SK-N-SH treated with all-trans-retinoic acid at 6 μM for 48 hours (cell line): ENCODE data around the gene LYRM7.

Source experiments
- ARNTL ChIP-seq: fragments of 450-650 bp; formaldehyde crosslinking; IDR thresholded peaks from 2 replicates; pipeline ENCODE4 v1.5.0; 2020; ENCODE audit warnings: low read depth, mild to moderate bottlenecking, moderate library complexity, borderline replicate concordance
- BACH2 ChIP-seq: fragments of 250-450 bp; sonication (Bioruptor Pico); IDR thresholded peaks from 2 replicates; pipeline ENCODE4 v1.9.0; 2021; ENCODE audit warnings: mild to moderate bottlenecking, borderline replicate concordance
- CSRNP3 ChIP-seq: fragments of 250-450 bp; sonication (Bioruptor Pico); IDR thresholded peaks from 2 replicates; pipeline ENCODE4 v1.5.1; 2021; ENCODE audit warnings: mild to moderate bottlenecking, moderate library complexity
- PATZ1 ChIP-seq: fragments of 250-450 bp; sonication (Bioruptor Pico); IDR thresholded peaks from 2 replicates; pipeline ENCODE4 v1.8.0; 2020; ENCODE audit warnings: mild to moderate bottlenecking, moderate library complexity, borderline replicate concordance
- PPARA ChIP-seq: fragments of 250-450 bp; sonication (Bioruptor Pico); IDR thresholded peaks from 2 replicates; pipeline ENCODE4 v1.5.0; 2020; ENCODE audit warnings: mild to moderate bottlenecking, borderline replicate concordance
- RARB ChIP-seq: fragments of 250-450 bp; sonication (Bioruptor Pico); IDR thresholded peaks from 2 replicates; pipeline ENCODE4 v1.8.0; 2021; ENCODE audit warnings: mild to moderate bottlenecking, moderate library complexity
- TCF4 ChIP-seq: fragments of 250-450 bp; sonication (Bioruptor Pico); IDR thresholded peaks from 2 replicates; pipeline ENCODE4 v1.8.0; 2021; ENCODE audit warnings: mild to moderate bottlenecking, moderate library complexity, borderline replicate concordance
- TOX ChIP-seq: fragments of 250-450 bp; sonication (Bioruptor Pico); IDR thresholded peaks from 2 replicates; pipeline ENCODE4 v1.8.0; 2021; ENCODE audit warnings: mild to moderate bottlenecking, moderate library complexity, borderline replicate concordance
- ZC3H10 ChIP-seq: fragments of 250-450 bp; sonication (Bioruptor Pico); IDR thresholded peaks from 2 replicates; pipeline ENCODE4 v1.5.1; 2021; ENCODE audit warnings: mild to moderate bottlenecking, moderate library complexity
- ZFP3 ChIP-seq: fragments of 250-450 bp; sonication (Bioruptor Pico); IDR thresholded peaks from 2 replicates; pipeline ENCODE4 v1.5.0; 2020; ENCODE audit warnings: mild to moderate bottlenecking, moderate library complexity
- ZNF565 ChIP-seq: fragments of 450-650 bp; formaldehyde crosslinking; conservative IDR thresholded peaks from 2 replicates; pipeline ENCODE4 v1.5.0; 2020; ENCODE audit warnings: low read depth, mild to moderate bottlenecking, moderate library complexity
- ZNF70 ChIP-seq: fragments of 450-650 bp; formaldehyde crosslinking; IDR thresholded peaks from 2 replicates; pipeline ENCODE4 v1.5.0; 2020; ENCODE audit warnings: mild to moderate bottlenecking, moderate library complexity
- TF ChIP-seq, protein P1 (sequence below): fragments of 250-450 bp; sonication (Bioruptor Pico); IDR thresholded peaks from 2 replicates; pipeline ENCODE4 v1.5.1; 2020; ENCODE audit warnings: low read depth, mild to moderate bottlenecking, moderate library complexity

DNA sequence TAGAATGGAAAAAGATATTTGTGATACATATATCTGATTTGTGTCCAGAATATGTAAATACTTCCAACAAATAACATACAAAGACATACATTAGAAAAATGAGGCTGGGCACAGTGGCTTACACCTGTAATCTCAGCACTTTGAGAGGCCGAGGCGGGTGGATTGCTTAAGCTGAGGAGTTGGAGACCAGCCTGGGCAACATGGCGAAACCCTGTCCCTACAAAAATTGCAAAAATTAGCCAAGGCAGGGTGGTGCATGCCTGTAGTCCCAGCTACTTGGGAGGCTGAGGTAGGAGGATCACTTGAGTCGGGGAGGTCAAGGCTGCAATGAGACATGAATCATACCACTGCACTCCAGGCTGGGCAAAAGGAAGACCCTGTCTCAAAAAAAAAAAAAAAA, 47.0 kb downstream of the LYRM7 start:
- TF ChIP-seq ARNTL (CRISPR knock-in tag) (no peak), TOX (CRISPR knock-in tag) (no peak), BACH2 (CRISPR knock-in tag) (no peak), PPARA (no peak), ZNF565 (CRISPR knock-in tag) (no peak), ZNF70 (CRISPR knock-in tag) (no peak), PATZ1 (no peak), ZC3H10 (CRISPR knock-in tag) (no peak), ZFP3 (no peak), TCF4 (CRISPR knock-in tag) (no peak), CSRNP3 (no peak), RARB (no peak)
- TF ChIP-seq, protein P1, sequence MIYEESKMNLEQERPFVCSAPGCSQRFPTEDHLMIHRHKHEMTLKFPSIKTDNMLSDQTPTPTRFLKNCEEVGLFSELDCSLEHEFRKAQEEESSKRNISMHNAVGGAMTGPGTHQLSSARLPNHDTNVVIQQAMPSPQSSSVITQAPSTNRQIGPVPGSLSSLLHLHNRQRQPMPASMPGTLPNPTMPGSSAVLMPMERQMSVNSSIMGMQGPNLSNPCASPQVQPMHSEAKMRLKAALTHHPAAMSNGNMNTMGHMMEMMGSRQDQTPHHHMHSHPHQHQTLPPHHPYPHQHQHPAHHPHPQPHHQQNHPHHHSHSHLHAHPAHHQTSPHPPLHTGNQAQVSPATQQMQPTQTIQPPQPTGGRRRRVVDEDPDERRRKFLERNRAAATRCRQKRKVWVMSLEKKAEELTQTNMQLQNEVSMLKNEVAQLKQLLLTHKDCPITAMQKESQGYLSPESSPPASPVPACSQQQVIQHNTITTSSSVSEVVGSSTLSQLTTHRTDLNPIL (CRISPR knock-in tag): no peak
